SK-N-SH (cell line): ENCODE measurements around the gene PCSK2. TPM values are rescaled to one million over a fixed set of nuclear protein-coding genes. Genes with fewer than 3 reads are reported as not detected.
A peak's percentile ranks its signal among the peaks of the same experiment; 100 is the strongest.

Source experiments
- CTCF ChIA-PET: fragments of 300-600, 350-600 bp; formaldehyde crosslinking; extraction: SDS; loops from one replicate; lab custom pipeline; 2021; lab: Yijun Ruan, JAX
- POLR2A ChIA-PET: fragments of 350-600 bp; sonication (Branson Sonifier 250); formaldehyde crosslinking; extraction: SDS; loops from one replicate; lab custom pipeline; 2020; ENCODE audit warnings: antibody characterized with exemption, inconsistent platforms; lab: Yijun Ruan, JAX
- DNase-seq: peaks from one replicate; pipeline ENCODE4 v3.0.0; 2012
- H2AFZ ChIP-seq: fragments of 200-600 bp; sonication (generic); 2 replicates; pipeline ENCODE4 v1.8.1; 2016; ENCODE audit warnings: antibody characterized with exemption, mild to moderate bottlenecking, low read depth
- H3F3A ChIP-seq: fragments of 200-600 bp; sonication (generic); replicated peaks from 2 replicates; pipeline ENCODE3; 2016; ENCODE audit warnings: antibody characterized with exemption, mild to moderate bottlenecking; ENCODE audit not compliant: insufficient read depth
- H3K27ac ChIP-seq, 2 experiments: fragments of 200-500 bp in 1 of 2; fragments of 200-600 bp in 1 of 2; sonication (Bioruptor generic) in 1 of 2; sonication (generic), shearing (Covaris generic) in 1 of 2; 2 replicates each; pipeline versions ENCODE4 v1.5.1 to v1.6.1; 2014 to 2016; ENCODE audit warnings: low read depth in 2 of 2, inconsistent platforms in 1 of 2, low read length in 1 of 2, mild to moderate bottlenecking in 1 of 2, mixed read lengths in 1 of 2
- H3K27me3 ChIP-seq: fragments of 200-600 bp; sonication (generic), shearing (Covaris generic); 2 replicates; pipeline ENCODE4 v1.6.1; 2016; ENCODE audit warnings: mixed run types; ENCODE audit not compliant: insufficient read depth
- H3K36me3 ChIP-seq, 2 experiments: fragments of 200-500 bp in 1 of 2; fragments of 200-600 bp in 1 of 2; sonication (Bioruptor generic) in 1 of 2; sonication (generic) in 1 of 2; replicated peaks in 1 of 2; 2 replicates each; pipeline versions ENCODE3 to v1.5.1; 2014 to 2016; ENCODE audit warnings: low read length in 1 of 2, mild to moderate bottlenecking in 1 of 2; ENCODE audit not compliant: insufficient read depth in 2 of 2, control insufficient read depth in 1 of 2
- H3K4me1 ChIP-seq, 2 experiments: fragments of 200-500 bp in 1 of 2; fragments of 200-600 bp in 1 of 2; sonication (Bioruptor generic) in 1 of 2; sonication (generic), shearing (Covaris generic) in 1 of 2; 2 replicates each; pipeline versions ENCODE4 v1.5.1 to v1.6.1; 2014 to 2016; ENCODE audit warnings: low read depth in 1 of 2, low read length in 1 of 2, mixed run types in 1 of 2; ENCODE audit not compliant: insufficient read depth in 2 of 2, control insufficient read depth in 1 of 2
- H3K4me2 ChIP-seq: fragments of 200-600 bp; sonication (generic), shearing (Covaris generic); 2 replicates; pipeline ENCODE4 v1.6.1; 2017; ENCODE audit warnings: mixed run types
- H3K4me3 ChIP-seq, 2 experiments: fragments of 200-500 bp in 1 of 2; fragments of 200-600 bp in 1 of 2; sonication (Bioruptor generic) in 1 of 2; sonication (generic), shearing (Covaris generic) in 1 of 2; 2 replicates each; pipeline versions ENCODE4 v1.5.1 to v1.8.1; 2014 to 2016; ENCODE audit warnings: low read depth in 2 of 2, inconsistent platforms in 1 of 2, low read length in 1 of 2, mild to moderate bottlenecking in 1 of 2, mixed read lengths in 1 of 2, moderate library complexity in 1 of 2
- H3K79me2 ChIP-seq: fragments of 200-600 bp; sonication (generic); 2 replicates; pipeline ENCODE4 v1.8.1; 2017; ENCODE audit warnings: mild to moderate bottlenecking; ENCODE audit not compliant: insufficient read depth
- H3K9ac ChIP-seq: fragments of 200-600 bp; sonication (generic); 2 replicates; pipeline ENCODE4 v1.6.1; 2017; ENCODE audit warnings: mixed run types
- H3K9me2 ChIP-seq: fragments of 200-600 bp; sonication (generic); 2 replicates; pipeline ENCODE4 v1.6.1; 2017; ENCODE audit warnings: mixed run types
- H3K9me3 ChIP-seq: fragments of 200-600 bp; sonication (generic); 2 replicates; pipeline ENCODE4 v1.6.1; 2017; ENCODE audit warnings: mixed run types, mild to moderate bottlenecking, moderate library complexity
- H4K20me1 ChIP-seq: fragments of 200-600 bp; sonication (generic); 2 replicates; pipeline ENCODE4 v1.6.1; 2017; ENCODE audit warnings: mild to moderate bottlenecking, mixed run types; ENCODE audit not compliant: insufficient read depth
- CTCF ChIP-seq: fragments of 200-600 bp; sonication (generic); IDR thresholded peaks from 2 replicates; pipeline ENCODE4 v1.6.1; 2017; ENCODE audit warnings: antibody characterized with exemption, mild to moderate bottlenecking, moderate library complexity
- EZH2phosphoT487 ChIP-seq: fragments of 200-600 bp; sonication (generic); IDR thresholded peaks from 2 replicates; pipeline ENCODE4 v1.6.1; 2017; ENCODE audit warnings: low read depth, mixed run types, mild to moderate bottlenecking, antibody characterized with exemption, moderate library complexity, borderline replicate concordance
- GABPA ChIP-seq: IDR thresholded peaks from 2 replicates; pipeline ENCODE4 v1.4.0; 2012; ENCODE audit warnings: low read depth, mild to moderate bottlenecking
- MXI1 ChIP-seq: IDR thresholded peaks from 2 replicates; pipeline ENCODE4 v1.6.1; 2012; ENCODE audit warnings: mild to moderate bottlenecking, low read depth, low read length, improper control_type of control experiment
- POLR2AphosphoS5 ChIP-seq: IDR thresholded peaks from 2 replicates; pipeline ENCODE4 v1.6.1; 2012; ENCODE audit warnings: low read depth, low read length
- RAD21 ChIP-seq: IDR thresholded peaks from 2 replicates; pipeline ENCODE4 v1.6.1; 2012; ENCODE audit warnings: mild to moderate bottlenecking, low read length
- RXRA ChIP-seq: IDR thresholded peaks from 2 replicates; pipeline ENCODE4 v1.4.0; 2012; ENCODE audit warnings: low read depth, mild to moderate bottlenecking, borderline replicate concordance
- SIN3A ChIP-seq: IDR thresholded peaks from 2 replicates; pipeline ENCODE4 v1.6.1; 2012; ENCODE audit warnings: low read depth, mild to moderate bottlenecking, low read length, moderate library complexity, borderline replicate concordance
- SMC3 ChIP-seq: IDR thresholded peaks from 2 replicates; pipeline ENCODE4 v1.6.1; 2012; ENCODE audit warnings: low read depth, low read length, improper control_type of control experiment
- USF1 ChIP-seq: IDR thresholded peaks from 2 replicates; pipeline ENCODE4 v1.4.0; 2012; ENCODE audit warnings: low read depth, borderline replicate concordance
- WGBS: methylation state at CpG from one replicate; pipeline ENCODE4 v1.1.6; 2017; ENCODE audit warnings: low lambda C conversion rate; 5-methylcytosine and 5-hydroxymethylcytosine counted together
- polyA plus RNA-seq, 3 experiments: library from polyadenylated mRNA; depleted of rRNA; stranded (reverse); fragments of >200 nt; gene quantifications; 2 replicates each; pipeline ENCODE4 v1.2.3, GENCODE V29; 2012

The PCSK2 gene
- polyA plus RNA-seq, 1 of the 3 experiments (the other 2 are of a cell fraction), result not detected

- Histone ChIP-seq H3K27ac (no peak overlapping the region), H3K9me3 (no peaks in the 10 kb centered on the region), H3K4me1 (no peaks in the 10 kb centered on the region; a peak in 1 of 4 replicates), H4K20me1 (no peaks in the 10 kb centered on the region), H3K4me2 (no peak overlapping the region), H3K9ac (no peak overlapping the region), H3K27me3 (no peaks in the 10 kb centered on the region; the same call in 1 of the 2 replicates), H3F3A (no peaks in the 10 kb centered on the region), H2AFZ (no peak overlapping the region), H3K79me2 (no peaks in the 10 kb centered on the region), H3K9me2 (no peaks in the 10 kb centered on the region), H3K4me3 (peak overlapping the region in 1 of 2 experiments; percentile 40; a peak in 1 of 4 replicates), H3K36me3 (no peaks in the 10 kb centered on the region)
- ChIA-PET CTCF (interaction anchor here (0.6 to 12.8 kb wide), 33 partner anchors 10 to 630 kb away, joined by 3 to 270 read pairs (median 4); no protein-coding TSS in a partner anchor), POLR2A (no interaction called here)
- DNase-seq, result peak; percentile 69
- WGBS, result 30% methylated on average over 17 of the region's 17 CpGs
- TF ChIP-seq USF1 (no peak), MXI1 (no peak), RAD21 (peak; percentile 71), EZH2phosphoT487 (no peak), SIN3A (no peak), POLR2AphosphoS5 (no peak), GABPA (no peak), CTCF (peak; percentile 94), SMC3 (peak; percentile 72)
- TF ChIP-seq, all 33 proteins: peak for 3
Measured at GRCh38 chr20:17431621-17432364, 205.0 kb downstream of the PCSK2 start.

- TF ChIP-seq RXRA, result no peak
- POLR2A ChIA-PET, result no interaction called here
Measured at GRCh38 chr20:17436664-17437063, 209.8 kb downstream of the PCSK2 start.

More at GRCh38 chr20:17436664-17437063, 209.8 kb downstream of the PCSK2 start:
- no peak overlapping the region for H2AFZ ChIP-seq
- no peak overlapping the region for H3K4me2 ChIP-seq
- H3K9me3 ChIP-seq, result no peaks in the 10 kb centered on the region
- no peaks in the 10 kb centered on the region for H3K36me3 ChIP-seq
- H3K4me1 ChIP-seq, result no peaks in the 10 kb centered on the region; a peak in 1 of 4 replicates
- WGBS, result 50% methylated on average over 8 of the region's 11 CpGs
- no peaks in the 10 kb centered on the region for H3F3A ChIP-seq
- no peaks in the 10 kb centered on the region for H3K9me2 ChIP-seq
- no peak overlapping the region for H3K27ac ChIP-seq
- CTCF ChIA-PET, result interaction anchor here (2.3 to 12.8 kb wide), 2 partner anchors 615 to 634 kb away, joined by 11 to 270 read pairs; no protein-coding TSS in a partner anchor
- no peaks in the 10 kb centered on the region for H3K79me2 ChIP-seq
- no peak overlapping the region for H3K9ac ChIP-seq
- H4K20me1 ChIP-seq, result no peaks in the 10 kb centered on the region
- H3K4me3 ChIP-seq, result no peak overlapping the region
- no peak for DNase-seq
- H3K27me3 ChIP-seq, result no peaks in the 10 kb centered on the region; the same call in 1 of the 2 replicates
